IMR-90 (cell line): Measurements from ENCODE around the gene SH2D4B.

Source experiments
- CEBPB ChIP-seq: IDR thresholded peaks from 2 replicates; pipeline ENCODE4 v1.6.1; 2012; ENCODE audit warnings: low read depth, low read length, improper control_type of control experiment
- MAFK ChIP-seq: IDR thresholded peaks from 2 replicates; pipeline ENCODE4 v1.6.1; 2012; ENCODE audit warnings: low read depth, low read length, improper control_type of control experiment
- MAZ ChIP-seq: IDR thresholded peaks from 2 replicates; pipeline ENCODE4 v1.6.1; 2012; ENCODE audit warnings: low read depth, mild to moderate bottlenecking, low read length, improper control_type of control experiment, moderate library complexity, borderline replicate concordance
- MXI1 ChIP-seq: IDR thresholded peaks from 2 replicates; pipeline ENCODE4 v1.6.1; 2012; ENCODE audit warnings: low read depth, mild to moderate bottlenecking, low read length, moderate library complexity, borderline replicate concordance
- POLR2A ChIP-seq: IDR thresholded peaks from 2 replicates; pipeline ENCODE4 v1.6.1; 2012; ENCODE audit warnings: mild to moderate bottlenecking, low read depth, low read length
- RAD21 ChIP-seq: IDR thresholded peaks from 2 replicates; pipeline ENCODE4 v1.6.1; 2012; ENCODE audit warnings: low read length, improper control_type of control experiment
- RCOR1 ChIP-seq: IDR thresholded peaks from 2 replicates; pipeline ENCODE4 v1.6.1; 2012; ENCODE audit warnings: mild to moderate bottlenecking, low read length, improper control_type of control experiment; ENCODE audit not compliant: insufficient replicate concordance
- RFX5 ChIP-seq: IDR thresholded peaks from 2 replicates; pipeline ENCODE4 v1.8.0; 2012; ENCODE audit warnings: low read depth, mild to moderate bottlenecking, low read length, moderate library complexity
- SMC3 ChIP-seq: fragments of 150-350 bp; IDR thresholded peaks from 2 replicates; pipeline ENCODE4 v1.6.1; 2016; ENCODE audit warnings: low read depth, mild to moderate bottlenecking, antibody characterized with exemption, low read length, moderate library complexity
- TF ChIP-seq, protein P1 (sequence below): conservative IDR thresholded peaks from 2 replicates; pipeline ENCODE4 v1.5.1; 2012; ENCODE audit warnings: mild to moderate bottlenecking, low read depth, low read length, improper control_type of control experiment
- TF ChIP-seq, protein P2 (sequence below): fragments of 150-350 bp; IDR thresholded peaks from 2 replicates; pipeline ENCODE4 v1.6.1; 2017; ENCODE audit warnings: mild to moderate bottlenecking, antibody characterized with exemption, low read length, low read depth
- TF ChIP-seq, protein P3 (sequence below): fragments of 150-350 bp; IDR thresholded peaks from 2 replicates; pipeline ENCODE4 v1.6.1; 2016; ENCODE audit warnings: low read depth, mild to moderate bottlenecking, low read length, moderate library complexity, borderline replicate concordance

DNA sequence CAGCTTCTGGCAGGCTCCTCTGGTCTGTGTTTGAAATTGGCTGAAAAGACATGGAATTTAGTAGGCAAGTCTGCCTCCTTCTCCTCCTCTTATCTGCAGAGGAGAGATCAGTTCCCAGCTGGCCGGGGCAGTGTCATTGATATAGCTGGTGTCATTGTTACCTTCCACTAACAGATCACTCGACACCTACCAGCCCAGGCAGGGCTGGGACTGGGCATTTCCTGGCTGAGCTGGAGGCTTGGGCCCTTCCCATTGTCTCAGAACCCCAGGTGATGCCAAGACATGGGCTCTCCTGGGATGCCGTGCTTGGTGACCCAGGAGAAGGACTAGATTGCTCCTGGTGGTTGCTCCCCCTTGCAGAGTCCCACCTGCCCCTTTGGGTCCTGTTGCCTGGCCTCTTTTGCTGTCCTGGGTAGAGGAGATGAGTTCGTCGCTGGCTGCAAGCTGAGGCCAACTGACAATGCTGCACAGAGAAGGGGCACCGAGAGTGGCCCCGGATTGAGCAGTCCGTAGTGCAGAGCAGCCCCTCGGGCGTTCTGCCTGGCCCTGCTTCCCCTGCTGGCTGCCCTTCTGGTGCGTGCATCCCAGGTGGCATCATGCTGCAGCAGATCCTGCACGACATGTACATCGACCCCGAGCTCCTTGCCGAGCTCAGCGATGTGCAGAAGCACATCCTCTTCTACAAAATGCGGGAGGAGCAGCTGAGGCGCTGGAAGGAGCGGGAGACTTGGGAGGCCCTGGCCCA lies at the start of gene SH2D4B:
- TF ChIP-seq, protein P1, sequence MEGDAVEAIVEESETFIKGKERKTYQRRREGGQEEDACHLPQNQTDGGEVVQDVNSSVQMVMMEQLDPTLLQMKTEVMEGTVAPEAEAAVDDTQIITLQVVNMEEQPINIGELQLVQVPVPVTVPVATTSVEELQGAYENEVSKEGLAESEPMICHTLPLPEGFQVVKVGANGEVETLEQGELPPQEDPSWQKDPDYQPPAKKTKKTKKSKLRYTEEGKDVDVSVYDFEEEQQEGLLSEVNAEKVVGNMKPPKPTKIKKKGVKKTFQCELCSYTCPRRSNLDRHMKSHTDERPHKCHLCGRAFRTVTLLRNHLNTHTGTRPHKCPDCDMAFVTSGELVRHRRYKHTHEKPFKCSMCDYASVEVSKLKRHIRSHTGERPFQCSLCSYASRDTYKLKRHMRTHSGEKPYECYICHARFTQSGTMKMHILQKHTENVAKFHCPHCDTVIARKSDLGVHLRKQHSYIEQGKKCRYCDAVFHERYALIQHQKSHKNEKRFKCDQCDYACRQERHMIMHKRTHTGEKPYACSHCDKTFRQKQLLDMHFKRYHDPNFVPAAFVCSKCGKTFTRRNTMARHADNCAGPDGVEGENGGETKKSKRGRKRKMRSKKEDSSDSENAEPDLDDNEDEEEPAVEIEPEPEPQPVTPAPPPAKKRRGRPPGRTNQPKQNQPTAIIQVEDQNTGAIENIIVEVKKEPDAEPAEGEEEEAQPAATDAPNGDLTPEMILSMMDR, result no peak
- TF ChIP-seq RCOR1, result no peak
- TF ChIP-seq, protein P2, sequence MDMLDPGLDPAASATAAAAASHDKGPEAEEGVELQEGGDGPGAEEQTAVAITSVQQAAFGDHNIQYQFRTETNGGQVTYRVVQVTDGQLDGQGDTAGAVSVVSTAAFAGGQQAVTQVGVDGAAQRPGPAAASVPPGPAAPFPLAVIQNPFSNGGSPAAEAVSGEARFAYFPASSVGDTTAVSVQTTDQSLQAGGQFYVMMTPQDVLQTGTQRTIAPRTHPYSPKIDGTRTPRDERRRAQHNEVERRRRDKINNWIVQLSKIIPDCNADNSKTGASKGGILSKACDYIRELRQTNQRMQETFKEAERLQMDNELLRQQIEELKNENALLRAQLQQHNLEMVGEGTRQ, result no peak
- TF ChIP-seq POLR2A, result no peak
- no peak for TF ChIP-seq RFX5
- TF ChIP-seq, protein P3, sequence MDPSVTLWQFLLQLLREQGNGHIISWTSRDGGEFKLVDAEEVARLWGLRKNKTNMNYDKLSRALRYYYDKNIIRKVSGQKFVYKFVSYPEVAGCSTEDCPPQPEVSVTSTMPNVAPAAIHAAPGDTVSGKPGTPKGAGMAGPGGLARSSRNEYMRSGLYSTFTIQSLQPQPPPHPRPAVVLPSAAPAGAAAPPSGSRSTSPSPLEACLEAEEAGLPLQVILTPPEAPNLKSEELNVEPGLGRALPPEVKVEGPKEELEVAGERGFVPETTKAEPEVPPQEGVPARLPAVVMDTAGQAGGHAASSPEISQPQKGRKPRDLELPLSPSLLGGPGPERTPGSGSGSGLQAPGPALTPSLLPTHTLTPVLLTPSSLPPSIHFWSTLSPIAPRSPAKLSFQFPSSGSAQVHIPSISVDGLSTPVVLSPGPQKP, result no peak
- no peak for TF ChIP-seq RAD21
- no peak for TF ChIP-seq CEBPB
- no peak for TF ChIP-seq SMC3
- TF ChIP-seq MAFK, result no peak
- TF ChIP-seq MXI1, result no peak
- no peak for TF ChIP-seq MAZ
